Adrenal gland (tissue), 12 donors: ENCODE measurements around the gene ANGEL1. TPM values are rescaled to one million over a fixed set of nuclear protein-coding genes. Genes with fewer than 3 reads are reported as not detected.

Experiments
- DNase-seq, 7 donors: peaks; one replicate each; pipeline ENCODE4 v3.0.0-alpha.2; 2019 to 2020
- H3K27ac ChIP-seq, 5 donors: fragments of 200-600 bp; sonication (generic) in 4 of 5; 1 replicate in 3 of 5; 2 replicates in 2 of 5; pipeline versions ENCODE4 v1.5.1 to v1.8.0; 2016 to 2020; ENCODE audit warnings: mild to moderate bottlenecking in 1 of 5
- H3K27me3 ChIP-seq: fragments of 200-600 bp; 2 replicates; pipeline ENCODE4 v1.8.0; 2021
- H3K36me3 ChIP-seq, 2 donors: fragments of 200-600 bp; replicated peaks in 1 of 2; 1 replicate in 1 of 2; 2 replicates in 1 of 2; pipeline versions ENCODE4 v1.5.1 to v1.8.0; 2018 to 2022
- H3K4me1 ChIP-seq, 2 donors: fragments of 200-600 bp; replicated peaks in 1 of 2; 1 replicate in 1 of 2; 2 replicates in 1 of 2; pipeline versions ENCODE4 v1.5.1 to v1.8.0; 2018 to 2021
- H3K4me3 ChIP-seq, 4 donors: fragments of 200-600 bp; sonication (generic) in 3 of 4; one replicate each; pipeline ENCODE4 v1.5.1; 2016 to 2018
- H3K9me3 ChIP-seq, 3 donors: fragments of 200-600 bp; sonication (generic) in 1 of 3; replicated peaks in 1 of 3; 1 replicate in 2 of 3; 2 replicates in 1 of 3; pipeline versions ENCODE4 v1.5.1 to v1.8.0; 2016 to 2021
- POLR2A ChIP-seq, 2 donors: fragments of 450-650 bp; IDR thresholded peaks; one replicate each; pipeline ENCODE4 v1.6.1; 2017; ENCODE audit warnings: antibody characterized with exemption in 2 of 2, mild to moderate bottlenecking in 2 of 2, moderate library complexity in 1 of 2
- WGBS, 4 donors: extraction: QIAGEN DNeasy Blood & Tissue Kit in 2 of 4; methylation state at CpG; one replicate each; pipeline versions ENCODE4 v1.1.5 to v1.1.7; 2013 to 2017; 5-methylcytosine and 5-hydroxymethylcytosine counted together
- intact Hi-C, 2 donors: fragments of 100-400 bp; cut with DNase I; formaldehyde crosslinking; loops; one replicate each; pipeline versions ENCODE4 v1.14.1 to v1.15.0; 2022 to 2023
- polyA plus RNA-seq, 3 donors: library from polyadenylated mRNA; stranded (reverse); fragments of 200-250 nt in 2 of 3; fragments of 350-450 nt in 1 of 3; fragmentation: Illumina TruSeq in 1 of 3; extraction: RNeasy Lipid Tissue Mini Kit (QIAGEN cat#74804) in 1 of 3; gene quantifications; one replicate each; pipeline ENCODE4 v1.2.3, GENCODE V29; 2013 to 2014
- total RNA-seq, 9 donors: library from RNA; depleted of rRNA in 4 of 9; stranded (reverse); fragments of >200 nt in 4 of 9; fragments of 120-200 nt in 1 of 9; fragmentation: NEBNext Ultra II Directional in 1 of 9; extraction: Animal tissue kit (Norgen Biotek cat#: 25700) in 1 of 9; gene quantifications; one replicate each; pipeline versions ENCODE4 v1.1.0 to v1.2.4, GENCODE V29; 2013 to 2023
- TF ChIP-seq, protein P1 (sequence below), 6 experiments: fragments of 450-650 bp in 4 of 6; fragments of 200-600 bp in 2 of 6; sonication (generic) in 1 of 6; IDR thresholded peaks; 1 replicate in 5 of 6; 2 replicates in 1 of 6; pipeline versions ENCODE4 v1.5.1 to v1.8.0; 2016 to 2021; ENCODE audit warnings: antibody characterized with exemption in 6 of 6, mild to moderate bottlenecking in 2 of 6, moderate library complexity in 1 of 6
- donor health status: healthy with polysubstance abuse.
- donor health status: Bipolar disorder and iron deficiency.
- donor health status: DM: yes; HTN: yes; CAD: no.
- donor health status: DM: no; HTN: no; CAD: no.
- donor health status: DM: no; HTN: no; CAD: no.
- donor health status: DM: yes; HTN: yes; CAD: no.

ANGEL1 gene
- total and polyA plus RNA-seq, 12 donors, result 11.8 to 38.2 (median 25.0) TPM

DNA sequence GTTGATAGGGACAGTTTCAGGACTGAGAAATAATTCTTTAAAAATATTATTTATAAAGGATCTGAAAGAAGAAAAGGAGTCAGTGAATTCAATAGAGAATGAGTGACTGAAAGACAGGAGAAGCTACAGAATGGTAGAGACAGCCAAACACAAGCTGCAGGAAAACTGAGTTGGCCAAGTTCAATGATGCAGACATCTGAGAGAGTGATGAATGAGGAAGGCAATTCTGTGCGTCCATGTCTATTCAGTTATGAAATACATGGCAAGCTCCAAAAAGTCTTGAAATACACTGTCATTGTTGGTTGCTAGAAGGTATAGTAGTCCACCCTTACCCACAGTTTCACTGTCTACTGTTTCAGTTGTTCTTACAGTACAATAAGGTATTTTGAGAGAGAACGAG is 20.3 kb upstream of the ANGEL1 start:
- TF ChIP-seq POLR2A (IDR thresholded peaks at IDR 0.05), result no peak
- TF ChIP-seq, protein P1, sequence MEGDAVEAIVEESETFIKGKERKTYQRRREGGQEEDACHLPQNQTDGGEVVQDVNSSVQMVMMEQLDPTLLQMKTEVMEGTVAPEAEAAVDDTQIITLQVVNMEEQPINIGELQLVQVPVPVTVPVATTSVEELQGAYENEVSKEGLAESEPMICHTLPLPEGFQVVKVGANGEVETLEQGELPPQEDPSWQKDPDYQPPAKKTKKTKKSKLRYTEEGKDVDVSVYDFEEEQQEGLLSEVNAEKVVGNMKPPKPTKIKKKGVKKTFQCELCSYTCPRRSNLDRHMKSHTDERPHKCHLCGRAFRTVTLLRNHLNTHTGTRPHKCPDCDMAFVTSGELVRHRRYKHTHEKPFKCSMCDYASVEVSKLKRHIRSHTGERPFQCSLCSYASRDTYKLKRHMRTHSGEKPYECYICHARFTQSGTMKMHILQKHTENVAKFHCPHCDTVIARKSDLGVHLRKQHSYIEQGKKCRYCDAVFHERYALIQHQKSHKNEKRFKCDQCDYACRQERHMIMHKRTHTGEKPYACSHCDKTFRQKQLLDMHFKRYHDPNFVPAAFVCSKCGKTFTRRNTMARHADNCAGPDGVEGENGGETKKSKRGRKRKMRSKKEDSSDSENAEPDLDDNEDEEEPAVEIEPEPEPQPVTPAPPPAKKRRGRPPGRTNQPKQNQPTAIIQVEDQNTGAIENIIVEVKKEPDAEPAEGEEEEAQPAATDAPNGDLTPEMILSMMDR (IDR thresholded peaks at IDR 0.05), result no peak
- peak overlapping the region in 2 of 5 donors; percentile 52 to 57 for H3K27ac ChIP-seq
- no peaks in the 10 kb centered on the region for H3K9me3 ChIP-seq
- no peaks in the 10 kb centered on the region for H3K36me3 ChIP-seq
- H3K4me1 ChIP-seq, result no peaks in the 10 kb centered on the region
- intact Hi-C loops, result no loop called here
- no peak for DNase-seq
- H3K4me3 ChIP-seq, result no peak overlapping the region
- no peaks in the 10 kb centered on the region for H3K27me3 ChIP-seq
- 67 to 80% (median 70%) methylated on average over 2 of the region's 2 CpGs for WGBS, 4 donors

DNA sequence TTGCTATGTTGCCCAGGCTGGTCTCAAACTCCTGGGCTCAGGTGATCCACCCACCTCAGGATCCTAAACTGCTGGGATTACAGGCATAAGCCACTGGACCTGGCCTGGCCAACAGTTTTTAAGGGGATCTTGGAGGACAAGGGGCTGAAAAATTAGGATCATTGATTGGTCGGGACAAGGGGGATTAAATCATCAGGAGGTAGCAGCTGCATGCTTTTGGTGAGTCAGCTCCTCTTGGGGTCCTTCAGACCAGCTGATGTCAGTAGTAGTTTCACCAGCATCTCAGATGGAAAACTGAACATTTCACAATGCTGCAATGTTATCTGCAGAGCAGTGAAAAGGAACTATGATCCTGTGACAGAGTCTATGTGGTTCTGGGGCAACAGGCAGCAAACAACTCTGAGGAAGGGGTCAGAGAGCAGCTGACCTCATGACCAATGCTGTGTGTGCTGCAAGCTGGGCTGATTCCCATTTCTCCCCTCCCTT is 19.9 kb upstream of the ANGEL1 start:
- H3K27me3 ChIP-seq, result no peaks in the 10 kb centered on the region
- TF ChIP-seq, protein P1 (IDR thresholded peaks at IDR 0.05), result no peak
- no peak for TF ChIP-seq POLR2A (IDR thresholded peaks at IDR 0.05)
- WGBS, 4 donors, result 57 to 75% (median 64%) methylated on average over 1 of the region's 1 CpG

DNA sequence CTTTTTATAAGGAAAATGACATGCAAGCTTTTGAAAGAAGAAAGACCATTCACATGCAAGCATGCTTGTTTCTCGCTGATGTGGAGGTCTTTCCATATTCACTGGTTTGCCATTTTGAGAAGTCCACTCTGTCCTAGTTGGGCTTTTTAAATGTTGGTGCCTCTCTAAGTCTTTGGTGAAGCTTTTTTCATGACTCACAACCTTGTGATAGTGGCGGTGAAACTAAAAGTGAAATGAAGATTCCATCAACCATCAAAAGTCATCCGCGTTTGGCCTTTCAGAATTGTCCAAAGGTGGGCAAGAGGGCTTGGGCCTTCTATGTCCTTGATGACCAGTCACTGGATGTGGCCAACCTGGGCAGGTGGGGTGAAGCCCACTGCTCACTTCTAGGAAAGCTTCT is 17.9 kb upstream of the ANGEL1 start:
- H3K4me1 ChIP-seq, result no peaks in the 10 kb centered on the region
- no peaks in the 10 kb centered on the region for H3K27me3 ChIP-seq
- no peaks in the 10 kb centered on the region for H3K9me3 ChIP-seq
- DNase-seq, result no peak
- intact Hi-C loops, result no loop called here
- TF ChIP-seq POLR2A (IDR thresholded peaks at IDR 0.05), result no peak
- TF ChIP-seq, protein P1 (IDR thresholded peaks at IDR 0.05), result no peak
- no peak overlapping the region for H3K27ac ChIP-seq
- no peaks in the 10 kb centered on the region for H3K36me3 ChIP-seq
- 93 to 95% (median 94%) methylated on average over 4 of the region's 4 CpGs for WGBS, 4 donors
- no peak overlapping the region for H3K4me3 ChIP-seq

More for the DNA sequence above, 19.9 kb upstream of the ANGEL1 start:
- H3K9me3 ChIP-seq, result no peaks in the 10 kb centered on the region
- peak overlapping the region in 2 of 5 donors; percentile 43 to 52 for H3K27ac ChIP-seq
- peak in 1 of 7 donors; percentile 30 for DNase-seq
- no peaks in the 10 kb centered on the region for H3K4me1 ChIP-seq
- intact Hi-C loops, result no loop called here
- no peak overlapping the region for H3K4me3 ChIP-seq
- no peaks in the 10 kb centered on the region for H3K36me3 ChIP-seq

DNA sequence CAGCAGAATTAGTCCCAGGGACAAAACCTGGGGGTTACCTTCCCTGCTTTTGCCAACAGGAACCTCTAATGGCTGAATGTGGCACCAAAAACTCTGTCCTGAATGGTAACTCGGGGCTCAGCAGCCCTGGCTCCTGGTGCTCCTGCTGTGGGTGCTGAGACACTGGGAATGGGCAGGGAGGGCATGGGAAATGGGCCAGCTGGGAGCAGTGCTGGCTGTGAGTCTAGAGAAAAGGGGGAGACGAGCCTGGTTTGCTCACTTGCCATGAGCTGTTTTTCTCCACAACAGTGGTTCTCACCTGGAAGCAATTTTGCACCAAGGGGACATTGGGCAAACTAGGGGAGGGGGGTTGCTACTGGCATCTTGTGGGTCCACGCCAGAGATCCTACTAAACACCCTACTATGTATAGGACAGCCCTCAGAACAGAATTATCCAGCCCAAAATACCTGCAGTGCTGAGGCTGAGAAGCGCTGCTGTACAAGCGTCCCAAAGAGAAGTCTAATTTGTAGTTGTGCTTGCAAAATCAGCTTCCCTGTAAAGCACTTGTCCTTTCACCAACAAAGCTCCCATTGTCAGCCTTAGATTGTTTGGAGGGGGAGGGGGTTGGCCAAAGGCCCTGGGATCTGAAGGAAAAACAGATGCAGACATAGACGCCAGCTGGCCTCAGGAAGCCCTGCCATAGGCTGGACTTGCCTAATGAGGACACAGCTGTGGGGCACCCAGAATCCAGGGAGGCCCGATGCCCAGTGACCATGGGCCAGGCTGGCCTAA is 17.2 kb upstream of the ANGEL1 start:
- WGBS, 4 donors, result 74 to 81% (median 78%) methylated on average over 7 of the region's 7 CpGs
- Histone ChIP-seq H3K4me1 (no peaks in the 10 kb centered on the region), H3K9me3 (no peaks in the 10 kb centered on the region), H3K27me3 (no peaks in the 10 kb centered on the region), H3K36me3 (no peaks in the 10 kb centered on the region), H3K4me3 (no peak overlapping the region), H3K27ac (no peak overlapping the region)
- no peak for TF ChIP-seq POLR2A (IDR thresholded peaks at IDR 0.05)
- TF ChIP-seq, protein P1 (IDR thresholded peaks at IDR 0.05), result no peak
- intact Hi-C loops, result no loop called here
- peak in 1 of 7 donors; percentile 12 for DNase-seq
